CD4-positive, alpha-beta T cell treated with Interleukin-15 for 1 hour (primary cell): ENCODE results near the gene TOGARAM2.
"Not testable (repeated sequence)": the region's sequence is repeated elsewhere in the genome, so short reads cannot be mapped to it uniquely, and the experiment has no call there.

Experiments used
- DNase-seq: peaks from one replicate; pipeline ENCODE4 v3.0.0-alpha.2; 2020

Gene TOGARAM2

GRCh38 chr2:28977176-28977875, 3.8 kb upstream of the TOGARAM2 start:
- no peak for DNase-seq

GRCh38 chr2:28978001-28978400, 3.1 kb upstream of the TOGARAM2 start:
- not testable (repeated sequence) for DNase-seq

DNA sequence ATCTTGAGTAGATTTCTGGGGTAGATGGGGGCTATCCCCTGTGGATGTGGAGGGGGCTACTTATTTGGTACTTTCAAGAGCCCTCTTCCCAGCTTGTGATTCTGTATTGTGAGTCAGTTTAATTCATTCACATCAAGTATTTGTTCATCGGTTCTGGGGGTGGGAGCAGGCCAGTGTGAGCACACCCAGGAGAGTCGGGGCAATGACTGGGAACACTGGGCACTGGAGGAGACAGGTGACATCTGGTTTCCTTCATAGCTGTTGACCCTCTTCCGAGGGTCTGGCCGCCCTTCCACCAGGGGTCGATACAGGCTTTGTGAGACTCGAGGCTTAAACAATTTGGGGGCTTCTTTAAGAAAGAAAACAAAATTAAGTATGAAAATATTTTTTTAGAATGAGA, 2.5 kb upstream of the TOGARAM2 start:
- no peak for DNase-seq

- no peak for DNase-seq
These were observed 2.1 kb upstream of the TOGARAM2 start for GRCh38 chr2:28979041-28979440.

DNA sequence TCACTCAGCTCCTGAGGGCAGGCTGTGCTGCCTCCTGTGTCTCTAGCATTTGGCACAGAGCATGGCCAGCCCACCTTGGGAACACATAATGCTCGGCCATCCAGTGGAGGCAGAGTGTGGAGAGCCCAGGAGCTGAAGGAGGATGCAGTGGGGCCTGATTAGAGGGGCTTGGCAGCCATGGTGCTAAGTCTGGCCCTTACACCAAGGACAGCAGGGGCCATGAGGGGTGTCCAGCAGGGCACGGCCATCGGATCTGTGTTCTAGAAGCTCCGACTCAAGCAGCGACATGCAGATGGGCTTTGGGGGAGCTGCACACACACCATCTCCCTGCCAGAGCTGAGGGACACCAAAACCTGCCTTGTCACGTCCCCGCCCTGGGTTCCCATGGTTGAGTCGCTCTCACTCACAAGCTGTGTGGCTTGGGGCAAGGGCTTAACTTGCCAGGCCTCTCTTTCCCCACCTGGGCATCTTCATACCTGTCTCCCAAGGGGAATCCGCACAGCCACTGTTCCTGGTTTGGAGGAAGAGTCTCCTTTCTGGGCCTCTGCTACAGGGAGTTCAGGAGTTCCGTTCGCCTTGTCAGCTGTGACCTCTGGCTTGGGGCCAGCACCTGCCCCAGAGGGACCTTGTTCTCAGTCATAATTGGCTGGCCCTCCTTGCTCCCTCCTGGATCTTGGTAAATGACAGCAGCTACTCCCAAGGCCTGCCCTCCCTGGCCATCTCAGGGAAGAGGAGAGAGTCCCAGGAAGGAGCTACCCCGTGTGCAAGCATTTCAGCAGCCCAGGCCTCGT, 1.3 kb upstream of the TOGARAM2 start:
- no peak for DNase-seq

DNA sequence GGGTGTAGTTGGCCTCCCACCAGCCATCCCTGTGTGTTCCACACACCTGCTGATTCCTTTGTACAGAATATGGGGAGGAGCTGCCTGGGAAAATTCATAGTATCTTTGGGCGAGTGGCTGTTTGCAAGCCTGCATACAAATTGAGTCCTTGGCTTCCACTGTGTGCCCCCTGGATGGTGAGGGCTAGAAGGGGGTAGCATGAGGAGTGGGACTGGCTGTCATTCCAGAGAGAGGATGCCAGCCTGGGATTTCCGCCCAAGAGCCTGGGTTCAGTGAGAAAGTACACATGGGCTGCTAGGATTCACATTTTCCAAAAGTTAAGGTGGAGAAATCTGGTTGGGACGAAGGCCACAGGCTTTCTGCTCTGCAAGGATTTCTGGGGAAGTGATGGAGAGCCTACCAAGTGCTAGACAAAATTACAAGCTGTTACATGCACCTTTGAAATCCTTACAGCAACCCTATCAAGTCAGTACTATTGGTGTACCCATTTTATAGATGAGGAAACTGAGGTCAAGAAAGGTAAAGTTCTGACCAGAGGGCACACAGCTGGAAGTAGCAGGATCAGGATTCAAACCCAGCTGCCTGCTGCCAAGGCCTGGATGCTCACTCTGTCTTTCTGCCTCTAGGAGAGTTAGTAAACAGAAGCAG, 606 bp upstream of the TOGARAM2 start:
- DNase-seq = no peak

GRCh38 chr2:28981620-28982376, 700 bp downstream of the TOGARAM2 start:
- no peak for DNase-seq

GRCh38 chr2:28982381-28982950, 1.4 kb downstream of the TOGARAM2 start:
- no peak for DNase-seq

DNA sequence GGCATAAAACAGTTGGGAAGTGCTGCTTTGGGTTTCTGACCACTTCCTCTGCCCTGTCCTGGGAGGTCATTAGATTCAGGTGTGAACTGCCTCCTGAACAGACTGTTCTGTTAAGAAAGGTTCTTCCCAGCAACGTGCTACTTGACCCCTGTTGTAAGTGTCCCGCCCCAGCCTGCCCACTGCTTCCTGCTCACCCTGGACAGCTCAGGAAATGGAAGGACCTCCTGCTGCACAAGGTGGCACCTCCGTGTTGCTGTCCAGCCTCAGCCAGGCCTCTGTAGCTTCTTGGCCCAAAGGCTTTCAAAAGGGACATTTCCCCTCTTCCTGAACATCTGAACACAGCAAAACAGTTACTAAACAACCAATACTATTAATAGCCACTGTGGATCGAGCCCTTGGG, 5.3 kb downstream of the TOGARAM2 start:
- DNase-seq = no peak

DNA sequence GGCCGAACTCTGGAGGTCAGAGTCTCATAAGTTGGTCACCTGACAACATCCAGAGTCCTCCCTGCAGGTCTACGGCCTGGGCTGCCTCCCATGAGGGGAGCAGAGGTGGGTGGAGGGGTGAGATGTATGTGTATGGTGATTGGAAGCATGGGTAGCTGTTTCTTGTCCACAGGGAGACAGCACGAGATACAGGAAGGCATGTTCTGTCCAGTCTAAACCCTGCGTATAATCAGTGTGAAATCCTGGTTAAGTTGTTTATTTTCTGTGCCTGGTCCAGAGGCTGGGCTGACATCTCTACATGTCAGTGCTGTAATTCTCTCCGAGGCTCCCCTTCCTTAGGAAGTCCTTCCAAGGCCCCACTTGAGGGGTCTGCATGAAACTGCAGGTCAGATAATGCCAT, 8.9 kb downstream of the TOGARAM2 start:
- DNase-seq = no peak

DNA sequence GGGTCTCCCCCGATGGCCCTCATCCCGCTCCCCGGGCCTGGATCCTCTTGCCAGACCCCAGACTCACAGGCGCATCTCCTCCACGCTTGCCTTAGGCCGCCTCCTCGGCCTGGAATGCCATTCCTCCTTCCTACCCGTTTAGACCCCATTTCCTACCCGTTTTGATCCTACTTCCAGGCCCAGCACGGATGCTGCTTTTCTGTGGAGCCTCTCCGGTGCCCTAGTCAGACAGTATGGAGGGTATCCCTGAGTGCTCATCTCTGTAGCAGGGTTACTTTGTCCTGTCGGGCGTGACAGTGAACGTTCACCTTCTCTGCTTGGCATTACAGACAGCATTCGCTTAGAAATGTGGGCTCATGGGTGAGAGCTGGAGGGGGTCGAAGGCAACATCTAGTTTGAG, 9.3 kb downstream of the TOGARAM2 start:
- DNase-seq = no peak

GRCh38 chr2:28991021-28991420, 9.9 kb downstream of the TOGARAM2 start:
- DNase-seq = no peak

- DNase-seq = no peak
These were observed 10.4 kb downstream of the TOGARAM2 start for GRCh38 chr2:28991460-28991859.

DNA sequence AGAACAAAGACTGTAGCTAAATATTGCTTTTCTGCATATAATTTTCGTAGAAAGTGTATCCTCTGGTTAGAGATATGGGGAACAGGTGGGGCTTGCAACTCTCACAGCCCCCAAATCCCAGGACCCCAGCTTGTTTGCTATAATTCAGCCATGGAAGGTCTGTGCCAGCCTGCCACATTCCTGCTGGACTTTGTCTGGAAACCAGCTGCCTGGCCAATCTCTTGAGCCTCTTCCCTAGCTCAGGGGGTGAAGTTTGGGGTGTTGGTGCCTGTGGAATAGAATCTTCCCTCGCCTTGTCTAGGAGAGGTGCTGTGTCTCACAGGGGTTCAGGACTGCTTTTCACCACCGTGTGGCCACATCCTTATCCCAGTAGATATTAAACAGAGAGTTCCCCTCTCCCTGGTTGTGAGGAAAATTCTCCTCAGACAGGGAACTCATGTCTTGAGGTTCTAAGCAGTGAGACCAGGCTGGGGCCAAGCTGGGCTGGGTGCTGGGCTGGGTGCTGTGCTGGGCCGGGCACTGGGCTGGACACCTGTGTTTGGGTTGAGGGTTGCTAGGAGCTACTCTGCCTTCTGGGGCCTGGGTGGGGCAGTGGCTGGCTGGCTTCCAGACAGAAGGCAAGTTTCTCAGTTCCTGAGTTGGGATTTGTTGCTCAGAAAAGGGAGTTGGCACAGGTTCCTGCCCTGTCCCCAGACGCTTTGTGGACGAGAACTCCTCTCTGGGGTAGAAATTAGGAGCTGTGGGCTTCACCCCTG, 12.3 kb downstream of the TOGARAM2 start:
- DNase-seq = no peak

DNA sequence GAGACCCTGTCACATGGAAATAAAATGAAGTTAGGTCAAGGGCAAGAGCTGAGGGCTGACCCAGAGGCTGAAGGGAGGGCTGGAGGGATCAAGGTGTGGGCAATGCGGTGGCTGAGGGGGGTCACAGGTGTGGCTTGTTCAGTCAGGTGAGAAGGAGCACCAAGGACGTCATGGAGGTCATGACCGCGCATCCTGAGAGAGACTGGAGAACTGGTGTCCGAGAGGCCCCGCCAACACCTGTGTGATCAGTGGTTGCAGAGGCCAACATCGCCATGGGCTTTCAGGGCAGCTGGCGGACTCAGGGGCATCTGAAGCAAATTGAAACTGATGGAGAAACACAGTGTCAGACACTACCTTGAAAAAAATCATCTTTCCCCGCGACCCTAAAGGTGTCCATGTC, 13.0 kb downstream of the TOGARAM2 start:
- DNase-seq = no peak

GRCh38 chr2:28994679-28995078, 13.6 kb downstream of the TOGARAM2 start:
- DNase-seq = no peak

DNA sequence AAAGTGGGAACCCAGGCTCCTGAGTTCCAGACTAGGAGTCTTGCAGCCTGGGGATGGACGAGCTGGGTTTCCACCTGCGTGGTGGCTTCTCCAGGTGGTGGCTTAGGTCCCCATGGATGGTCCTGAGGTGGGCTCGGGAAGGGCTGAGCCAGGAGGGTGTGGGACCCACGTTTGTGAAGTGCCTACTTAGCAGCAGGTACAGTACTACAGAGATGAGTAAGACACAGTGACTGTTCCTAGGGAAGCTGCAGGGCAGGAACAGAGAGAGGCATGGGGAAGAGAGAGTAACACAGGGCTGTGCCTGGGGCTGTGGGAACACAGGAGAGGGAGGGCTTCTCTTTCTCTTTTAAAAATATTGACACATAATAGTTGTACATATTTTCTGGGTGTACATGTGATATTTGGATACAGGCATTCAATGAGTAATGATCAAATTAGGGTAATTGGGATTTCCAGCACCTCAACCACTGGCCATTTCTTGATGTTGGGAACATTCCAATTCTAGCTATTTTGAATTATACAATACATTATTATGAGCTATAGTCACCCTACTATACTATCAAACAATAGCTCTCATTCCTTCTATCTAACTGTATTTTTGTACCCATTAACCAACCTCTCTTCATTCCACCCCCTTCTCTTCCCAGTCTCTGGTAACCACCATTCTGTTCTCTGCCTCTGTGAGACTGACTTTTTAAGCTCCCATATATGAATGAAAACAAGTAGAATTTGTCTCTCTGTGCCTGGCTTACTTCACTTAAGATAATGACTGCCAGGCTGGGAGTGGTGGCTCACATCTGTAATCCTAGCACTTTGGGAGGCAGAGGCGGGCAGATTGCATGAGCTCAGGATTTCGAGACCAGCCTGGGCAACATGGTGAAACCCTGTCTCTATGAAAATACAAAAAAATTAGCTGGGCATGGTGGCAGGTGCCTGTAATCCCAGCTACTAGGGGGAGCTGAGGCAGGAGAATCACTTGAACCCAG, 15.0 kb downstream of the TOGARAM2 start:
- DNase-seq = no peak

- no peak for DNase-seq
These were observed 16.2 kb downstream of the TOGARAM2 start for GRCh38 chr2:28997237-28997846.

GRCh38 chr2:28997847-28998735, 17.0 kb downstream of the TOGARAM2 start:
- DNase-seq = no peak
